PC-9 (cell line): Measurements from ENCODE around the gene TAF13. TPM values are rescaled to one million over a fixed set of nuclear protein-coding genes. Genes with fewer than 3 reads are reported as not detected.
"Not testable (repeated sequence)": the region's sequence is repeated elsewhere in the genome, so short reads cannot be mapped to it uniquely, and the experiment has no call there.

Experiments used
- BruUV-seq: library from RNA; stranded (reverse); fragments of 400-500 nt; replicated peaks from 2 replicates; lab custom pipeline; 2021; lab: Mats Ljungman, UMichigan
- CTCF ChIA-PET: fragments of 300-600 bp; sonication (Branson Sonifier 250); formaldehyde crosslinking; loops from one replicate; lab custom pipeline; 2022; ENCODE audit warnings: antibody characterized with exemption; lab: Charles Lee
- POLR2A ChIA-PET: fragments of 300-600 bp; sonication (Branson Sonifier 250); formaldehyde crosslinking; loops from one replicate; lab custom pipeline; 2022; ENCODE audit warnings: antibody characterized with exemption; ENCODE audit not compliant: unreplicated experiment; lab: Charles Lee
- DNase-seq, 2 experiments: peaks; one replicate each; pipeline versions ENCODE4 v3.0.0 to v3.0.0-alpha.2; 2015 to 2022; ENCODE audit warnings: mixed read lengths in 1 of 2
- H2AFZ ChIP-seq: fragments of 200-600 bp; sonication (generic); 2 replicates; pipeline ENCODE4 v1.8.1; 2017; ENCODE audit warnings: antibody characterized with exemption
- H3F3A ChIP-seq: fragments of 200-600 bp; sonication (generic); 2 replicates; pipeline ENCODE4 v1.8.1; 2017; ENCODE audit warnings: antibody characterized with exemption, mild to moderate bottlenecking, low read depth; ENCODE audit not compliant: insufficient read depth
- H3K27ac ChIP-seq: fragments of 200-600 bp; sonication (generic); 2 replicates; pipeline ENCODE4 v1.6.1; 2016; ENCODE audit warnings: mixed run types
- H3K27me3 ChIP-seq: fragments of 200-600 bp; sonication (generic); 2 replicates; pipeline ENCODE4 v1.6.1; 2016; ENCODE audit warnings: low read depth, mixed run types; ENCODE audit not compliant: insufficient read depth
- H3K36me3 ChIP-seq: fragments of 200-600 bp; sonication (generic); 2 replicates; pipeline ENCODE4 v1.6.1; 2016; ENCODE audit warnings: low read depth, mixed run types
- H3K4me1 ChIP-seq: fragments of 200-600 bp; sonication (generic); replicated peaks from 2 replicates; pipeline ENCODE4 v1.6.1; 2016; ENCODE audit warnings: mixed run types; ENCODE audit not compliant: insufficient read depth
- H3K4me2 ChIP-seq: fragments of 200-600 bp; sonication (generic); 2 replicates; pipeline ENCODE4 v1.6.1; 2017; ENCODE audit warnings: mixed run types
- H3K4me3 ChIP-seq: fragments of 200-600 bp; sonication (generic); 2 replicates; pipeline ENCODE4 v1.6.1; 2016; ENCODE audit warnings: mixed run types
- H3K79me2 ChIP-seq: fragments of 200-600 bp; sonication (generic); 2 replicates; pipeline ENCODE4 v1.6.1; 2017; ENCODE audit warnings: low read depth, mixed run types
- H3K9me2 ChIP-seq: fragments of 200-600 bp; sonication (generic); 2 replicates; pipeline ENCODE4 v1.8.1; 2017; ENCODE audit warnings: mild to moderate bottlenecking; ENCODE audit not compliant: insufficient read depth
- H3K9me3 ChIP-seq: fragments of 200-600 bp; sonication (generic); 2 replicates; pipeline ENCODE4 v1.8.1; 2016; ENCODE audit warnings: low read depth; ENCODE audit not compliant: insufficient read depth
- H4K20me1 ChIP-seq: fragments of 200-600 bp; sonication (generic); 2 replicates; pipeline ENCODE4 v1.8.1; 2017; ENCODE audit not compliant: insufficient read depth
- CTCF ChIP-seq: fragments of 200-600 bp; sonication (generic); conservative IDR thresholded peaks from 2 replicates; pipeline ENCODE4 v1.6.1; 2017; ENCODE audit warnings: mixed run types, antibody characterized with exemption, mild to moderate bottlenecking, moderate library complexity
- EZH2 ChIP-seq: fragments of 200-600 bp; sonication (generic); IDR thresholded peaks from 2 replicates; pipeline ENCODE4 v1.8.0; 2017; ENCODE audit warnings: antibody characterized with exemption, low read depth
- intact Hi-C: fragments of 100-400 bp; cut with micrococcal nuclease; formaldehyde crosslinking; loops from one replicate; pipeline ENCODE4 v1.10.0; 2022; ENCODE audit not compliant: unreplicated experiment
- total RNA-seq: library from RNA; stranded (reverse); gene quantifications from 2 replicates; pipeline ENCODE4 v1.2.3, GENCODE V29; 2021

TAF13 gene
- total RNA-seq, 1 experiment from 2014 or later = 30.1 TPM

GRCh38 chr1:109040627-109040988 lies 35.2 kb downstream of the TAF13 start:
- peaks cover 15% of the 10 kb centered on the region for H3K79me2 ChIP-seq
- CTCF ChIA-PET = interaction anchor here (0.6 to 0.7 kb wide), 2 partner anchors 11 to 13 kb away, joined by 3 to 4 read pairs; no protein-coding TSS in a partner anchor
- H3K27ac ChIP-seq = no peak overlapping the region
- no TSS peak for BruUV-seq
- no peaks in the 10 kb centered on the region for H3K9me2 ChIP-seq
- no peaks in the 10 kb centered on the region for H3K27me3 ChIP-seq
- peak in 1 of 2 experiments; percentile 22 for DNase-seq
- TF ChIP-seq EZH2 = no peak
- no peak for TF ChIP-seq CTCF
- H3K4me3 ChIP-seq = peak overlapping the region; percentile 76
- POLR2A ChIA-PET = no interaction called here
- no peaks in the 10 kb centered on the region for H3K36me3 ChIP-seq
- H2AFZ ChIP-seq = peak overlapping the region; percentile 96
- no peaks in the 10 kb centered on the region for H3K9me3 ChIP-seq
- peak overlapping the region; percentile 82 for H3K4me2 ChIP-seq
- H4K20me1 ChIP-seq = no peaks in the 10 kb centered on the region
- intact Hi-C loops = loop anchor here (5.0 kb wide), 1 partner anchor 222 kb away; no protein-coding TSS in a partner anchor
- H3F3A ChIP-seq = peaks cover 5% of the 10 kb centered on the region; the same call in 1 of the 2 replicates
- peaks cover 16% of the 10 kb centered on the region for H3K4me1 ChIP-seq

GRCh38 chr1:109034382-109034781 lies 41.4 kb downstream of the TAF13 start:
- no peaks in the 10 kb centered on the region for H3K27me3 ChIP-seq
- no peaks in the 10 kb centered on the region for H4K20me1 ChIP-seq
- BruUV-seq = no TSS peak
- H2AFZ ChIP-seq = no peak overlapping the region
- no peak overlapping the region for H3K4me2 ChIP-seq
- TF ChIP-seq CTCF (no peak), EZH2 (no peak)
- H3K27ac ChIP-seq = no peak overlapping the region
- intact Hi-C loops = no loop called here
- POLR2A ChIA-PET = interaction anchor here (0.6 kb wide), 1 partner anchor 117 kb away, joined by 7 read pairs; no protein-coding TSS in a partner anchor
- no peaks in the 10 kb centered on the region for H3K4me1 ChIP-seq
- H3K36me3 ChIP-seq = no peaks in the 10 kb centered on the region
- H3K4me3 ChIP-seq = no peak overlapping the region
- CTCF ChIA-PET = interaction anchor here (0.6 kb wide), 1 partner anchor 238 kb away, joined by 3 read pairs; no protein-coding TSS in a partner anchor
- no peaks in the 10 kb centered on the region for H3K9me2 ChIP-seq
- no peaks in the 10 kb centered on the region for H3F3A ChIP-seq
- peaks cover 2% of the 10 kb centered on the region; the same call in 1 of the 2 replicates for H3K79me2 ChIP-seq
- no peaks in the 10 kb centered on the region for H3K9me3 ChIP-seq
- DNase-seq = no peak

- H3K27ac ChIP-seq, H3K9me3 ChIP-seq, H3K79me2 ChIP-seq, H3K4me2 ChIP-seq, H3K4me3 ChIP-seq, BruUV-seq, H2AFZ ChIP-seq, H3K36me3 ChIP-seq, H4K20me1 ChIP-seq, intact Hi-C loops, DNase-seq, POLR2A ChIA-PET, H3F3A ChIP-seq, H3K27me3 ChIP-seq, H3K4me1 ChIP-seq, H3K9me2 ChIP-seq: not testable (repeated sequence)
- CTCF ChIA-PET = interaction anchor here (0.7 kb wide), 1 partner anchor 11 kb away, joined by 3 read pairs; no protein-coding TSS in a partner anchor
Measured at GRCh38 chr1:109029493-109029892, 46.3 kb downstream of the TAF13 start.
